UCSD-AML1 (cell line): ENCODE results near the gene ICA1.

Source experiments
- DNase-seq: peaks from one replicate; lab custom pipeline; 2025; ENCODE audit not compliant: unreplicated experiment; lab: John Stamatoyannopoulos, UW

Gene ICA1

DNA sequence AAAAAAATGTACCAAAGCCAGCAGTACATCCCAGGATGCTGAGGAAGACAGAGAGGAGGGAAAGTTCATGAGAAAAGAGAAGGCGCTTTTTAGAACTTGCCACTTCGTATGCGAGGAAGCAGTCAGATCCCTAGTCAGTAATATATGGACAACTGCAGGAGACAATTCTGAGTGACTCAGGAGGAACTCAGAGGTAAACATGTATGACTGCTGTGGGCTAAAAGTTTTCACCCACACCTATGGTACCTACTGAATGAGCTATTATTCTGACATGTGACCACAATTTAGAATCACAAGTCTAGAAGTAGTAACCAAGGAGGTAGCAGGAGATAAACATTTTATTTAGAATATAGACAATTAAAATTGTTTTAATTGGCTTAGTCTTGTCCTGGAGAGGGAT lies 126.5 kb downstream of the ICA1 start:
- no peak for DNase-seq

DNA sequence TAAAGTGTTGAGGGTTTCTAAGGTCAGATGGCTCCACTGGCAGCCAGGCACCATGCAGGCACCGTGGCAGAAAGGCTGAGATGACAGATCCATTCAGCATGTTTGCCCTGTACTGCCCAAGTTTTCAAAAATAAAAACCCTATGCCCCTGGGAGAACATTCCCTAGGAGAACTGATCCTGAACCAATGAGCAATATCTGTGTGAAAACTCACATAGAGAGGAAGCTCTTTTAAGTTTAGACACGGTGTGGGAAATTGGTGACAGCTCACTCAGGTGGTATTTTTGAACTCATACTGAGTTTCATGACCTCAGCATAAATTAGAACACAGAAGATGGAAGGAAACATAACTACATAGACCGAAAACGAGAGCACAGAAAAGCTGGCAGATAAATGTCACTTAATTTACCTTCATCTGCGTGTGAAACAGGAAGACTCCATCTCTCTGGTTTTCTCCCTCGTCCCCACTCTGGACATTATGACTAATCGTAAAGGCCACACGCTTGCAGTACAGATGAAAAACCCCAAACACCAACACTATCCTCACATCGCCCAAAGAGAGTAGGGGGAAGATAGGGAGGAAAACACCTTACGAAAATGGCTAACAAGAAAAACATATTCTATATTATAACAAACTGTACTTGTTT lies 127.8 kb downstream of the ICA1 start:
- no peak for DNase-seq

DNA sequence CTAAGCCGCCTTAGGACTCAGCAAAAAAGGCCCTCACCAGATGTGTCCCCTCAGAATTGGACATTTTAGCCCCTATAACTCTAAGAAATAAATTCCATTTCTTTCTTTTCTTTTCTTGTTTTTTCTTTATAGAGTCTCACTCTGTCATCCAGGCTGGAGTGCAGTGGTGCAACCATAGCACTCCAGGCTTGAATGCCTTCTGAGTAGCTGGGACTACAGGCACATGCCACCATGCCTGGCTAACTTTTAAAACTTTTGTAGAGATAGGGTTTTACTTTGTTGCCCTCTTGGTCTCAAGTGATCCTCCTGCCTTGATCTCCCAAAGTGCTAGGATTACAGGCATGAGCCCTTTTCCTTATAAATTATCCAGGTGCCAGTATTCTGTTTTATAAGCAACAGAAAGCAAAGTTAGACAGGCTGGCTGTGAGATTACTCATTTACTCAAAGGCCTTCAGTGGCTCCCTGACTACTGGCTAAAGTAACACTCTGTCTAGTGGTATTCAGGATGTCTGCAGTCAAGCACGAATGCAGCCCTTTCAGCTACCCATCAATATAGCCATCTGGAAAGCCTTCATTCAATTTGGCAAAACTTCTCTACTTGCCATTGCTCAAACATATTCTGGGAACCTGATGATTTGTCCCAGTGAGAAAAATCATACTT lies 128.6 kb downstream of the ICA1 start:
- no peak for DNase-seq

GRCh38 chr7:8131694-8132605 lies 130.0 kb downstream of the ICA1 start:
- no peak for DNase-seq

DNA sequence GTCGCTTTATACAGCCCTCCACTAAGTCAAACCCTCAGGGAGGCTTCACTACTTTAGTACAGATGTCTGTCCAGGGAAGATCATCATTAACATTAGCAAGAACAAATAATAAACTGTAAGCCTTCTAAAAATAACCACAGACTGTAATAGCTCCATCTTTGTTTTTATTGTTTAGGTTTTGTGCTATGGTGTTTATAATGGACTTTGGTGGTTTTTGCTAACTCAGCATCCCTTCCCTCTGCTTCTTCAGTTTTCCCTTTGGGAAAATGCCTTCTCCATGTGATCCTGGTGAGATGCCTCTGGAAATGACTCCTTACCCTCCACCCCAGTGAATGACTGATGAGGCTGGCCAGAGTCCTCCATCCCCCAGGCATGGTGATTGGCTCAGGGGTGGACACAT lies 131.3 kb downstream of the ICA1 start:
- no peak for DNase-seq

- no peak for DNase-seq
These were observed 132.7 kb downstream of the ICA1 start for GRCh38 chr7:8129318-8129659.

GRCh38 chr7:8128449-8129317 lies 133.3 kb downstream of the ICA1 start:
- no peak for DNase-seq

DNA sequence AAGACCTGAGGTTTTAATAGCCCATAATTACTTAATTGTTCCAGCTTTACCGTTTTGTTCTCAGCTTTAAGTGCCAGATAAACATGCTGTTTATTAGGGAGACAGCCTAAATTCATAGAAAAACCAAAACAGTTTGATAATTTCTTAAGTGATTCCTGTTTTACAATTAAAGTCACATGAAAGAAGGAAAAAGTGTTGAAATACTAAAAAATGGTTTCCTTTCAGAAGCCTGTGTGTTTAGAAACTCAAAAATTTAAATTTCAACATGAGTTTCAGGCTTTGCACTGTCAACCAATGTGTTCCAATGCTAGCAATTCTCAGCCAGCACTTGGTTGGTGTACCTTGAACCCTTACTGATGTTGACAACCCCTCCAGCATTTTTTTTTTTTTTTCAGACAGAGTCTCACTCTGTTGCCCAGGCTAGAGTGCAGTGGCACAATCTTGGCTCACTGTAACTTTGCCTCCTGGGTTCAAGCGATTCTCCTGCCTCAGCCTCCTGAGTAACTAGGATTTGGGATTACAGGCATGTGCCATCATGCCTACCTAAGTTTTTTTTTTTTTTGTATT lies 135.3 kb downstream of the ICA1 start:
- DNase-seq, result no peak

DNA sequence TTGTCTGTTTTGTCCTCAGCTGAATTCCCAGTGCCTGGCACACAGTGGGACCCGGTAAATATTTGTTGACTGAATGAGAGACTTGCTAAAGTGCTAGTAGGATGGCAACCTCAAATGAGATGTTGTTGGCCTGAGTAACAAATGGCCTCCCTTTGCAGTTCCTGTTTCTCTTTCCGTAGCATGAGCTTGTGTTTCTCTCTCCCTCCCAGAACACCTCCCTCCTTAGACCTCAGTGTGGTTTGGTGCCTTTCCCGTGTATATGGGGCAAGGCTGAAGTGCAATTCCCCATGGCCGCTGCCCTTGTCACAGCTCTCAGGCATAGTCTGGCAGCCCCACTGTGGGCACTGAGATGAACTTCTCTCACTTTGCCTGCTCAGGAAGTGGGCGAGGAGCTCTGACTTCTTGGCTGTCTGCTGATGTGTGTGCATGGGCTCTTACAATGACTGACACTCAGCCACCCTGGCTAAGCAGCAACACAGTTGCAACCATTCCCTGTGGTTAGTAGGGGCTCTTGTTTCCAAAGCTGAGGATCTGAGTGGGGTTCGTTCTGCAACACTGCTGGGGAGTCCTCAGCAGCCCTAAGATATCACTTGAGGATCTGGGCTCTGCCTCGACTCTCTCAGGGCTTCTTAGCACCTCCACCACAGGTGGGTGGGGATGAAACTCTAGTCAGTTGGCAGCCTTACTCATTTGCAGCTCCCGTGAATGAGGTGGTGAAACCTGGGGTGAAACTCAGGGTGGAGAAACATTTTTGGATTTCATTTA lies 136.1 kb downstream of the ICA1 start:
- peak; percentile 66 for DNase-seq

- DNase-seq, result no peak
These were observed 140.7 kb downstream of the ICA1 start for GRCh38 chr7:8121243-8121642.

GRCh38 chr7:8120390-8121058 lies 141.4 kb downstream of the ICA1 start:
- no peak for DNase-seq

GRCh38 chr7:8119262-8119661 lies 142.7 kb downstream of the ICA1 start:
- no peak for DNase-seq

- no peak for DNase-seq
These were observed 144.8 kb downstream of the ICA1 start for GRCh38 chr7:8117195-8117594.

- DNase-seq, result no peak
These were observed 146.2 kb downstream of the ICA1 start for GRCh38 chr7:8115547-8116402.

- no peak for DNase-seq
These were observed 147.8 kb downstream of the ICA1 start for GRCh38 chr7:8114175-8114574.

DNA sequence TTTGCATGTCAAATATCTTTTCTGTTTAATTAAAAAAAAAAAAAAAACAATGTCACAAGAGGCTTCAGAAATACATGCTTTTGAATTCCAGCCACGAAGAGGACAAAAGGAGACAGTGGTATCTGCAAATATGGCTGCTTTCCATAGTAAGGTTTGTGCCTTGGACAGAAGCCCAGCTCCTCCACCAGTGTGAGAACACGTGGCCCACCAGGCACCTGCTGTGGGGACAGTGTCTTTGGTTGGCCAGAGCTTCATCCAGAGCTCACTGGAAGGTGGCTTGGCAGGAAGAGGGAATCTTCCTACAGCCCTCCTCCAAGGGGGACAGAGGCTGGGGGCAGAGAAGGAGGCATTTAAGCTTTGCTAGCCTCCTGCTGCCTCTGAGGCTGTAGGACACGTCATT lies 148.8 kb downstream of the ICA1 start:
- no peak for DNase-seq

- no peak for DNase-seq
These were observed 149.3 kb downstream of the ICA1 start for GRCh38 chr7:8112685-8113084.

- no peak for DNase-seq
These were observed 150.5 kb downstream of the ICA1 start for GRCh38 chr7:8111282-8111960.
